GM23248 (cell line): ENCODE measurements around the gene RHBDL3.

Source experiments
- EZH2 ChIP-seq: fragments of 200-600 bp; sonication (generic); IDR thresholded peaks from 2 replicates; pipeline ENCODE4 v1.6.1; 2018; ENCODE audit warnings: antibody characterized with exemption, mild to moderate bottlenecking; ENCODE audit not compliant: insufficient read depth, poor library complexity, severe bottlenecking
- EZH2phosphoT487 ChIP-seq: fragments of 200-600 bp; sonication (generic); IDR thresholded peaks from 2 replicates; pipeline ENCODE4 v1.6.1; 2018; ENCODE audit warnings: antibody characterized with exemption, moderate library complexity, mild to moderate bottlenecking, low read depth; ENCODE audit not compliant: insufficient read depth

DNA sequence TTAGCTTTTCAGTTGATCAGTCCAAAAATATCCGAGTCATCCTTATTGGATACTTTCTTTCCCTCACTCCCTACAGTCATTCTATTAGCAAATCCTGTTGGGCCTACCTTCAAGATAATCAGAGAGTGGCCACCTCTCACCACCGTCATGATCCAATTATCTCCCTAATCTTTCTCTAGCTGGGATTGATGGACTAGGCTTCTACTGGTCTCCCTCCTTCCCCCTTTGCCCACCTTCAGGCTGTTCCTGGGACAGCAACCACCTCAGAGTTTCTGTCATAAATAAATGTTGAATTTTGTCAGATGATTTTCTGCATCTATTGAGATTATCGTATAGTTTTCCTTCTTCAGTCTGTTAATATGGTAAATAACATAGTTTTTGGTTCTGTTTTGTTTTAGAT lies 16.2 kb upstream of the RHBDL3 start:
- TF ChIP-seq EZH2phosphoT487 (no peak), EZH2 (no peak)
